Bronchial epithelial cell (primary cell): Measurements from ENCODE around the gene SLC6A7. TPM values are rescaled to one million over a fixed set of nuclear protein-coding genes. Genes with fewer than 3 reads are reported as not detected.
A peak's percentile ranks its signal among the peaks of the same experiment; 100 is the strongest.

Experiments used
- DNase-seq: peaks from one replicate; pipeline ENCODE4 v3.0.0-alpha.2; 2010; ENCODE audit warnings: low read depth
- FAIRE-seq: peaks from 2 replicates; lab custom pipeline; 2011; peaks lifted over from hg19 to GRCh38; lab: Jason Lieb, UNC
- H3K27me3 ChIP-seq: 2 replicates; pipeline ENCODE4 v1.5.1; 2011; ENCODE audit warnings: low read length; ENCODE audit not compliant: control insufficient read depth, insufficient read depth
- H3K36me3 ChIP-seq: 2 replicates; pipeline ENCODE4 v1.5.1; 2011; ENCODE audit warnings: low read length; ENCODE audit not compliant: control insufficient read depth, insufficient read depth
- H3K4me3 ChIP-seq: 2 replicates; pipeline ENCODE4 v1.5.1; 2011; ENCODE audit warnings: mild to moderate bottlenecking, low read depth, low read length, control low read depth
- total RNA-seq: library from RNA; depleted of rRNA; stranded (reverse); fragments of >200 nt; gene quantifications from 2 replicates; pipeline ENCODE4 v1.2.1, GENCODE V29; 2014
- TF ChIP-seq, protein P1 (sequence below): IDR thresholded peaks from 2 replicates; pipeline ENCODE4 v1.5.1; 2011; ENCODE audit warnings: mild to moderate bottlenecking, moderate library complexity, low read length, control low read depth, inconsistent platforms; ENCODE audit not compliant: insufficient read depth, severe bottlenecking

Gene SLC6A7
- total RNA-seq, 1 donor from 2014 or later = not detected

DNA sequence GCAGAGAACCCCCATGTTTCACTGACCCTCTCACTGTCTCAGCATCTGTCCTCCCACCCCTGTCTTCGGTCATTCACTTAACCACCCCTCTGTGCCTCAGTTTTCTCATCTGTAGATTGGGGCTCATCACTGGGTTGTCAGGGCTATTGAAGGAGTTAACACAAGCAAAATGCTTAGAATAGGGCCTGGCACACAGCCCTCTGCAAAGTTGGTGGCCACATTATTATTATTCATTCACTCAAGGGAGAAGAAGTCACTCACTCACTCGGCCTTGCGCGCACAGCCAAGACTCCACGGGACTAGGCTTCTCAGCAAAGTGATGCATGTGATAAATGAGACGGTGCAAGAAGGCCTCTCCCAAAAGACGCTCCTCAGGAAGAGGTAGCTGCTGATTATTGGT lies 42.2 kb upstream of the SLC6A7 start:
- FAIRE-seq (no peak), DNase-seq (no peak)
- Histone ChIP-seq H3K36me3 (no peaks in the 10 kb centered on the region), H3K4me3 (no peak overlapping the region), H3K27me3 (peaks cover 2% of the 10 kb centered on the region)
- TF ChIP-seq, protein P1, sequence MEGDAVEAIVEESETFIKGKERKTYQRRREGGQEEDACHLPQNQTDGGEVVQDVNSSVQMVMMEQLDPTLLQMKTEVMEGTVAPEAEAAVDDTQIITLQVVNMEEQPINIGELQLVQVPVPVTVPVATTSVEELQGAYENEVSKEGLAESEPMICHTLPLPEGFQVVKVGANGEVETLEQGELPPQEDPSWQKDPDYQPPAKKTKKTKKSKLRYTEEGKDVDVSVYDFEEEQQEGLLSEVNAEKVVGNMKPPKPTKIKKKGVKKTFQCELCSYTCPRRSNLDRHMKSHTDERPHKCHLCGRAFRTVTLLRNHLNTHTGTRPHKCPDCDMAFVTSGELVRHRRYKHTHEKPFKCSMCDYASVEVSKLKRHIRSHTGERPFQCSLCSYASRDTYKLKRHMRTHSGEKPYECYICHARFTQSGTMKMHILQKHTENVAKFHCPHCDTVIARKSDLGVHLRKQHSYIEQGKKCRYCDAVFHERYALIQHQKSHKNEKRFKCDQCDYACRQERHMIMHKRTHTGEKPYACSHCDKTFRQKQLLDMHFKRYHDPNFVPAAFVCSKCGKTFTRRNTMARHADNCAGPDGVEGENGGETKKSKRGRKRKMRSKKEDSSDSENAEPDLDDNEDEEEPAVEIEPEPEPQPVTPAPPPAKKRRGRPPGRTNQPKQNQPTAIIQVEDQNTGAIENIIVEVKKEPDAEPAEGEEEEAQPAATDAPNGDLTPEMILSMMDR = no peak

DNA sequence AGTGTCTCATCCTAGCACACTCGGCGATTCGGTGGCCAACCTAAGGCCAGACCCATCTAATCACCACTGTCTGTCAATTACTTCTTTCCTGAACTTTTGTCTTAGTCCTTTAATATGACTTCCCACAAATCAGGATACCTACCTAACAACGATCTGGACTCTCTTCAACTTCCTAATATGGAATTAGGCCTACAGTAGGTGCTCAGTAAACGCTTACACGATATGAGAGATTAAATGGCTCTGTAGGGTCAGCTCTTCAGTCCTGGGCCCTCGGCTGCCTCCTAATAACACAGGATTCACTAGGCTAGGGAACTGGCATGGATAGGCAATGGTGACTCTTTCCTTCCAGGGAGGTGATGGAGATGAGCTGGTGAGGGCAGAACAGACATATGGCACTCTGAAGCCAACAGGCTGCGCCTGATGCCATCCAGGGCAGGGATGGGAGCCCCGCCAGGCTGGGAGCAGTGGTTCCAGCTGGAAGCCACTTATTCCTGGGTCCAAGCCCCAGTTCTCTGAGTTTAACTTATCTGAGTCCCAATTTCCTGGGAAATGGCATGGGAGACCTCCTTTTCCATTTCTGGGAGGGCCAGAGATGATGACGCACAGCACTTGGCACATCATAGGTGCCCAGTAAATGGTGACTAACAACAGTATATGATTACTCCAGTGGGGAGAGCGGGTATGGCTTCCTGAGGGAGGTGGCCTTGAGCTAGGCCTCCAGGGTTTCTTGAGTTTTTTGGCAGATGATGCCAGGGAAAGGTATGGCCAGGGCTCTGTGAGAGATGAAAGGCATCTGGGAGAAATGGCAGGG lies 41.5 kb upstream of the SLC6A7 start:
- TF ChIP-seq, protein P1 = no peak
- FAIRE-seq = peak; percentile 50
- DNase-seq = no peak
- H3K27me3 ChIP-seq = peaks cover 2% of the 10 kb centered on the region
- no peak overlapping the region for H3K4me3 ChIP-seq
- H3K36me3 ChIP-seq = no peaks in the 10 kb centered on the region

DNA sequence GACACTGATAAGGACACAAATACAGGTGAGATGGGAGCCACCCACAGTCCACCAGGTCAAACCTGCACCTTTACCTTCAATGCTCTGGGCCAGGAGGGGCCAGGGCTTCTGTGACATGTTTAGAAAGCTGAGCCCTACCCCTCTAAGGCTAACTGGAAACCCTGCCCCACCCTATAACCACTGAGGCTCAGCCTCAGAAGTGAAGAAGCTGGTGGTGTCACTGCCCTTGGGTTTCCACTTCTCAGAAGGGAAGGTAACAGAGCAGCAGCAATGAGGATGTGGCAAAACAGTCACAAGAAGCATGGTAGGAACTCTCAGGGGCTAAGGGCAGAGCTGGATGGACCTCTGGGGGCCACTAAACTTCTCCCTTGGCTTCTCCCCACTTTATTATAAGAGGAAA lies 40.2 kb upstream of the SLC6A7 start:
- TF ChIP-seq, protein P1 = no peak
- DNase-seq (no peak), FAIRE-seq (no peak)
- Histone ChIP-seq H3K4me3 (no peak overlapping the region), H3K36me3 (no peaks in the 10 kb centered on the region), H3K27me3 (peaks cover 2% of the 10 kb centered on the region)

DNA sequence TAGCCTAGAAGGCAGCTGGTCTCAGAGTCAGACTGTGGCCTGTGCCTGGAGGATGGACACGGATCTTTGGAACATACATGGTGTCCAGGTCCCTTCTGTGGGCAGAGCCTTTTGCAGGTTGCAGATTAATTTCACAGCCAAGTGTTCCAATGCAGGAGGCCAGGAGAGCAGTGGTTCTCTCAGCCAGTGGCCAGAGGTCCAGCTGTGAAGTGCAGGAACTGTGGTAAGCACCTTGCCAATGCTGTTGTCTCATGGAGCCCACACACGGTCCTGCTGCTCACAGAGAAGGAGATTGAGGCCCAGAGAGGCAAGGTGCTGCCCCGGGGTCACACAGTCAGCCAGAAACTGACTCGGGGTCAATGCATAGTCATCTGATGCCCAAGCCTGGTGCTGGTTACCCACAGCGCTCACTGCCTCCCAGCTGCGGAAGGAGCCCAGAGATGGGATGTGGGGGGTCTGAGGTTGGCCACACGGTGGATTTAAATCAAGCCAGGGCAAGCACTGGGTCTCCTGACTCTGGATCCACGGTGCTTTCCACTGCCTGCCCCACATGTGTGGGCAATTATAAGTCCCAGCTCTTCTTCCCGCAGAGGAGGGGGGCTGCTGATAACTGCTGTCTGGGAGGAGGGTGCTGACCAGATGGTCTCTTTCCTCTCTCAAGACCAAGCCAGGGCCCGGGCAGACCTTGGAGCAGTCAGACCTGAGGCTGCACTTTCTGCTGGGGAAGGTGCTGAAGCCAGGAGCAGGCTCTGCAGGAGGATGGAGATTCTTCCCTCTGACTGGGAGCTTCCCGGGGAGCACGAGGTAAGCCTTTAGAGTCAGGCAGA lies 37.0 kb upstream of the SLC6A7 start:
- TF ChIP-seq, protein P1 = no peak
- no peaks in the 10 kb centered on the region for H3K36me3 ChIP-seq
- H3K27me3 ChIP-seq = peaks cover 12% of the 10 kb centered on the region
- FAIRE-seq (peak; percentile 82), DNase-seq (no peak)
- H3K4me3 ChIP-seq = no peak overlapping the region

DNA sequence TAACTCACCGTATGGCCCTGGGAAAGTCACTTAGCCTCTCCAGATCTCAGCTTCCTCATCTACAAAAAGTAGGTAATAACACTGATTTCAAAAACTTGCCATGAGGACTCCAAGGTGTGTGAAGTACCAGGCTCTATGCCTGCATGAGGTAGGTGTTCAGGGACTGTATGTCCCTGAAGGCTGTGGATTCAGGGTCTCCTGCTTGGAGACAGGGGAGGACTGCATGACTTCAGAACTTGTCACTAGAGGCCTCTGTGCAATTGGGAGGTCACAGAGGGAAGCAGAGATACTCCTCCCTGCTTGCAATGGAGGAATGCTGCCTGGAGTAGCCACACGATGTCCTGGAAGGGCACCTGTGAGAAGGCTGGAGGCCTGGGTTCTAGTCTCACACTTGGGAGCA lies 36.4 kb upstream of the SLC6A7 start:
- Histone ChIP-seq H3K4me3 (no peak overlapping the region), H3K27me3 (peaks cover 12% of the 10 kb centered on the region), H3K36me3 (no peaks in the 10 kb centered on the region)
- TF ChIP-seq, protein P1 = no peak
- DNase-seq = no peak
- no peak for FAIRE-seq
